AG20443 (cell line): ENCODE measurements around the gene RAB31.

Experiments
- DNase-seq: peaks from one replicate; pipeline ENCODE4 v3.0.0; 2012; ENCODE audit warnings: low spot score, mixed read lengths

RAB31 gene

GRCh38 chr18:9820719-9821118 lies 112.6 kb downstream of the RAB31 start:
- DNase-seq: no peak

GRCh38 chr18:9822587-9823185 lies 114.6 kb downstream of the RAB31 start:
- no peak for DNase-seq

GRCh38 chr18:9823805-9824473 lies 115.8 kb downstream of the RAB31 start:
- DNase-seq: peak; percentile 63

- peak; percentile 37 for DNase-seq
These were observed 116.4 kb downstream of the RAB31 start for GRCh38 chr18:9824474-9824832.

- no peak for DNase-seq
These were observed 116.9 kb downstream of the RAB31 start for GRCh38 chr18:9824952-9825371.

GRCh38 chr18:9825571-9826073 lies 117.5 kb downstream of the RAB31 start:
- DNase-seq: peak; percentile 84

- no peak for DNase-seq
These were observed 118.6 kb downstream of the RAB31 start for GRCh38 chr18:9826685-9827084.

- no peak for DNase-seq
These were observed 119.2 kb downstream of the RAB31 start for GRCh38 chr18:9827211-9827792.

- peak; percentile 87 for DNase-seq
These were observed 119.8 kb downstream of the RAB31 start for GRCh38 chr18:9827793-9828505.

GRCh38 chr18:9828506-9829396 lies 120.7 kb downstream of the RAB31 start:
- no peak for DNase-seq

- DNase-seq: no peak
These were observed 121.3 kb downstream of the RAB31 start for GRCh38 chr18:9829397-9829712.

GRCh38 chr18:9831036-9831722 lies 123.1 kb downstream of the RAB31 start:
- no peak for DNase-seq

- DNase-seq: no peak
These were observed 123.7 kb downstream of the RAB31 start for GRCh38 chr18:9831723-9832199.

GRCh38 chr18:9832871-9833270 lies 124.8 kb downstream of the RAB31 start:
- no peak for DNase-seq

GRCh38 chr18:9834551-9834950 lies 126.5 kb downstream of the RAB31 start:
- DNase-seq: no peak

- no peak for DNase-seq
These were observed 127.1 kb downstream of the RAB31 start for GRCh38 chr18:9835113-9835755.

- DNase-seq: no peak
These were observed 127.7 kb downstream of the RAB31 start for GRCh38 chr18:9835825-9836224.

GRCh38 chr18:9838144-9838877 lies 130.2 kb downstream of the RAB31 start:
- DNase-seq: peak; percentile 57

GRCh38 chr18:9839211-9839610 lies 131.1 kb downstream of the RAB31 start:
- DNase-seq: no peak

GRCh38 chr18:9839853-9840252 lies 131.8 kb downstream of the RAB31 start:
- no peak for DNase-seq
